Activated naive CD8-positive, alpha-beta T cell treated with anti-CD3 and anti-CD28 coated beads, Interleukin-2, amount 10 ng/mL, durations not matched to agents 7 days and 5 days (primary cell): ENCODE results near the gene ITGA1. TPM values are rescaled to one million over a fixed set of nuclear protein-coding genes. Genes with fewer than 3 reads are reported as not detected.

Experiments
- ATAC-seq: fragments of 150-1000 bp; cut with Tn5 transposase; one replicate; pipeline ENCODE4 v1.10.0; 2021; ENCODE audit warnings: low read depth, moderate library complexity
- POLR2A ChIA-PET: fragments of 350-600 bp; sonication (Branson Sonifier 250); formaldehyde crosslinking; loops from one replicate; lab custom pipeline; 2021; ENCODE audit warnings: antibody characterized with exemption; lab: Charles Lee
- DNase-seq: peaks from one replicate; pipeline ENCODE4 v3.0.0; 2021
- H3K27ac Mint-ChIP-seq: one replicate; pipeline ENCODE4 v1.8.0; 2022; ENCODE audit warnings: mild to moderate bottlenecking, mixed read lengths
- H3K27me3 Mint-ChIP-seq: one replicate; pipeline ENCODE4 v1.8.0; 2022; ENCODE audit warnings: mild to moderate bottlenecking, moderate library complexity, mixed read lengths
- H3K36me3 Mint-ChIP-seq: one replicate; pipeline ENCODE4 v1.8.0; 2021; ENCODE audit warnings: mild to moderate bottlenecking, mixed read lengths
- H3K4me1 Mint-ChIP-seq: one replicate; pipeline ENCODE4 v1.8.0; 2021; ENCODE audit warnings: mixed read lengths
- H3K4me3 Mint-ChIP-seq: one replicate; pipeline ENCODE4 v1.8.0; 2022; ENCODE audit warnings: mild to moderate bottlenecking, moderate library complexity, mixed read lengths
- H3K9me3 Mint-ChIP-seq: one replicate; pipeline ENCODE4 v1.8.0; 2021; ENCODE audit warnings: mixed read lengths
- total RNA-seq, 2 experiments: library from RNA; stranded (reverse); gene quantifications; one replicate each; pipeline ENCODE4 v1.2.3, GENCODE V29; 2021

The ITGA1 gene
- total RNA-seq, 2 experiments from 2014 or later = 21.7 to 23.6 TPM

- peaks cover 3% of the 10 kb centered on the region for H3K9me3 Mint-ChIP-seq
- no peak for ATAC-seq
- POLR2A ChIA-PET = no interaction called here
- H3K27ac Mint-ChIP-seq = no peak overlapping the region
- no peak for DNase-seq
- H3K27me3 Mint-ChIP-seq = no peaks in the 10 kb centered on the region
- H3K36me3 Mint-ChIP-seq = peaks cover 4% of the 10 kb centered on the region
- no peaks in the 10 kb centered on the region for H3K4me1 Mint-ChIP-seq
- H3K4me3 Mint-ChIP-seq = no peak overlapping the region
These were observed 29.7 kb upstream of the ITGA1 start for GRCh38 chr5:52758014-52758413.

GRCh38 chr5:52759331-52759730 lies 28.4 kb upstream of the ITGA1 start:
- peaks cover 3% of the 10 kb centered on the region for H3K36me3 Mint-ChIP-seq
- H3K27me3 Mint-ChIP-seq = no peaks in the 10 kb centered on the region
- no peak overlapping the region for H3K4me3 Mint-ChIP-seq
- peaks cover 3% of the 10 kb centered on the region for H3K9me3 Mint-ChIP-seq
- no peak for DNase-seq
- POLR2A ChIA-PET = interaction anchor here (0.9 kb wide), 1 partner anchor 34 kb away, joined by 3 read pairs; no protein-coding TSS in a partner anchor
- H3K4me1 Mint-ChIP-seq = no peaks in the 10 kb centered on the region
- no peak for ATAC-seq
- no peak overlapping the region for H3K27ac Mint-ChIP-seq

GRCh38 chr5:52760695-52761366 lies 26.9 kb upstream of the ITGA1 start:
- H3K27me3 Mint-ChIP-seq = no peaks in the 10 kb centered on the region
- H3K4me1 Mint-ChIP-seq = no peaks in the 10 kb centered on the region
- no peak for DNase-seq
- H3K9me3 Mint-ChIP-seq = peaks cover 3% of the 10 kb centered on the region
- POLR2A ChIA-PET = no interaction called here
- H3K27ac Mint-ChIP-seq = no peak overlapping the region
- ATAC-seq = no peak
- peaks cover 8% of the 10 kb centered on the region for H3K36me3 Mint-ChIP-seq
- H3K4me3 Mint-ChIP-seq = no peak overlapping the region

- Mint-ChIP-seq H3K27ac (no peak overlapping the region), H3K36me3 (peaks cover 12% of the 10 kb centered on the region), H3K27me3 (no peaks in the 10 kb centered on the region), H3K9me3 (peaks cover 2% of the 10 kb centered on the region), H3K4me3 (no peak overlapping the region), H3K4me1 (peaks cover 27% of the 10 kb centered on the region)
- no peak for DNase-seq
- POLR2A ChIA-PET = interaction anchor here (1.2 kb wide), 1 partner anchor 33 kb away, joined by 3 read pairs; no protein-coding TSS in a partner anchor
- no peak for ATAC-seq
These were observed 20.4 kb upstream of the ITGA1 start for GRCh38 chr5:52767217-52767743.

- POLR2A ChIA-PET = interaction anchor here (1.2 kb wide), 1 partner anchor 32 kb away, joined by 3 read pairs; no protein-coding TSS in a partner anchor
- H3K36me3 Mint-ChIP-seq = peaks cover 13% of the 10 kb centered on the region
These were observed 19.8 kb upstream of the ITGA1 start for GRCh38 chr5:52767766-52768480.

GRCh38 chr5:52769061-52769460 lies 18.7 kb upstream of the ITGA1 start:
- ATAC-seq = no peak
- Mint-ChIP-seq H3K4me3 (no peak overlapping the region), H3K27me3 (no peaks in the 10 kb centered on the region), H3K36me3 (peaks cover 13% of the 10 kb centered on the region), H3K4me1 (peaks cover 40% of the 10 kb centered on the region), H3K9me3 (peaks cover 2% of the 10 kb centered on the region), H3K27ac (no peak overlapping the region)
- POLR2A ChIA-PET = no interaction called here
- no peak for DNase-seq

More at GRCh38 chr5:52767766-52768480, 19.8 kb upstream of the ITGA1 start:
- peaks cover 2% of the 10 kb centered on the region for H3K9me3 Mint-ChIP-seq
- no peak overlapping the region for H3K27ac Mint-ChIP-seq
- H3K4me3 Mint-ChIP-seq = no peak overlapping the region
- no peaks in the 10 kb centered on the region for H3K27me3 Mint-ChIP-seq
- no peak for ATAC-seq
- no peak for DNase-seq
- peaks cover 33% of the 10 kb centered on the region for H3K4me1 Mint-ChIP-seq

- no peaks in the 10 kb centered on the region for H3K27me3 Mint-ChIP-seq
- H3K9me3 Mint-ChIP-seq = peaks cover 2% of the 10 kb centered on the region
- no peak overlapping the region for H3K4me3 Mint-ChIP-seq
- peaks cover 50% of the 10 kb centered on the region for H3K4me1 Mint-ChIP-seq
- peak overlapping the region; percentile 50 for H3K27ac Mint-ChIP-seq
- DNase-seq (no peak), ATAC-seq (no peak)
- POLR2A ChIA-PET = interaction anchor here (1.3 kb wide), 1 partner anchor 29 kb away, joined by 4 read pairs; no protein-coding TSS in a partner anchor
- peaks cover 9% of the 10 kb centered on the region for H3K36me3 Mint-ChIP-seq
These were observed 17.3 kb upstream of the ITGA1 start for GRCh38 chr5:52770287-52770939.

- peak overlapping the region; percentile 68 for H3K4me3 Mint-ChIP-seq
- POLR2A ChIA-PET = interaction anchor here (0.7 to 1.3 kb wide), 3 partner anchors 17 to 28 kb away, joined by 3 to 4 read pairs (median 3); no protein-coding TSS in a partner anchor
- H3K4me1 Mint-ChIP-seq = peaks cover 60% of the 10 kb centered on the region
- H3K9me3 Mint-ChIP-seq = peaks cover 2% of the 10 kb centered on the region
- DNase-seq = peak; percentile 35
- H3K27ac Mint-ChIP-seq = peak overlapping the region; percentile 88
- peaks cover 9% of the 10 kb centered on the region for H3K36me3 Mint-ChIP-seq
- no peaks in the 10 kb centered on the region for H3K27me3 Mint-ChIP-seq
- peak; percentile 84 for ATAC-seq
These were observed 16.2 kb upstream of the ITGA1 start for GRCh38 chr5:52771343-52772039.

- peaks cover 59% of the 10 kb centered on the region for H3K4me1 Mint-ChIP-seq
- POLR2A ChIA-PET = interaction anchor here (0.6 kb wide), 1 partner anchor 101 kb away, joined by 3 read pairs; no protein-coding TSS in a partner anchor
- DNase-seq = no peak
- no peak for ATAC-seq
- no peak overlapping the region for H3K4me3 Mint-ChIP-seq
- H3K27ac Mint-ChIP-seq = peak overlapping the region; percentile 88
- peaks cover 9% of the 10 kb centered on the region for H3K36me3 Mint-ChIP-seq
- peaks cover 2% of the 10 kb centered on the region for H3K9me3 Mint-ChIP-seq
- no peaks in the 10 kb centered on the region for H3K27me3 Mint-ChIP-seq
These were observed 15.0 kb upstream of the ITGA1 start for GRCh38 chr5:52772668-52773067.

GRCh38 chr5:52773342-52773741 lies 14.4 kb upstream of the ITGA1 start:
- ATAC-seq (no peak), DNase-seq (no peak)
- no peak overlapping the region for H3K27ac Mint-ChIP-seq
- peaks cover 2% of the 10 kb centered on the region for H3K9me3 Mint-ChIP-seq
- POLR2A ChIA-PET = interaction anchor here (0.6 to 1.2 kb wide), 2 partner anchors 48 to 101 kb away, joined by 3 read pairs; no protein-coding TSS in a partner anchor
- no peak overlapping the region for H3K4me3 Mint-ChIP-seq
- no peaks in the 10 kb centered on the region for H3K27me3 Mint-ChIP-seq
- peaks cover 55% of the 10 kb centered on the region for H3K4me1 Mint-ChIP-seq
- peaks cover 11% of the 10 kb centered on the region for H3K36me3 Mint-ChIP-seq

GRCh38 chr5:52774005-52774410 lies 13.7 kb upstream of the ITGA1 start:
- H3K27ac Mint-ChIP-seq = peak overlapping the region; percentile 74
- peaks cover 11% of the 10 kb centered on the region for H3K36me3 Mint-ChIP-seq
- no peaks in the 10 kb centered on the region for H3K27me3 Mint-ChIP-seq
- ATAC-seq = no peak
- H3K4me1 Mint-ChIP-seq = peaks cover 55% of the 10 kb centered on the region
- POLR2A ChIA-PET = interaction anchor here (0.6 to 1.2 kb wide), 2 partner anchors 49 to 64 kb away, joined by 3 read pairs; no protein-coding TSS in a partner anchor
- no peak for DNase-seq
- H3K4me3 Mint-ChIP-seq = peak overlapping the region; percentile 14
- H3K9me3 Mint-ChIP-seq = peaks cover 2% of the 10 kb centered on the region

- peaks cover 5% of the 10 kb centered on the region for H3K36me3 Mint-ChIP-seq
- H3K4me3 Mint-ChIP-seq = peak overlapping the region; percentile 79
These were observed 11.6 kb upstream of the ITGA1 start for GRCh38 chr5:52776116-52776515.

More at GRCh38 chr5:52776116-52776515, 11.6 kb upstream of the ITGA1 start:
- Mint-ChIP-seq H3K4me1 (peaks cover 47% of the 10 kb centered on the region), H3K9me3 (no peaks in the 10 kb centered on the region), H3K27ac (peak overlapping the region; percentile 91), H3K27me3 (no peaks in the 10 kb centered on the region)
- POLR2A ChIA-PET = interaction anchor here (0.9 to 2.1 kb wide), 5 partner anchors 12 to 51 kb away, joined by 4 to 12 read pairs (median 5); partner anchors contain the start of genes ITGA1 and PELO
- DNase-seq (peak; percentile 53), ATAC-seq (peak; percentile 80)
